HG02884 (cell line): ENCODE measurements around the gene NCOA7.
"Not testable (repeated sequence)": the region's sequence is repeated elsewhere in the genome, so short reads cannot be mapped to it uniquely, and the experiment has no call there.

ENCODE experiments used
- ATAC-seq: cut with Tn5 transposase; IDR thresholded peaks from one replicate; pipeline ENCODE4 v1.9.1; 2021; ENCODE audit warnings: mild to moderate bottlenecking, moderate library complexity; ENCODE audit not compliant: unreplicated experiment

NCOA7 gene

GRCh38 chr6:125943528-125944433 is 153.0 kb downstream of the NCOA7 start:
- ATAC-seq: no peak

DNA sequence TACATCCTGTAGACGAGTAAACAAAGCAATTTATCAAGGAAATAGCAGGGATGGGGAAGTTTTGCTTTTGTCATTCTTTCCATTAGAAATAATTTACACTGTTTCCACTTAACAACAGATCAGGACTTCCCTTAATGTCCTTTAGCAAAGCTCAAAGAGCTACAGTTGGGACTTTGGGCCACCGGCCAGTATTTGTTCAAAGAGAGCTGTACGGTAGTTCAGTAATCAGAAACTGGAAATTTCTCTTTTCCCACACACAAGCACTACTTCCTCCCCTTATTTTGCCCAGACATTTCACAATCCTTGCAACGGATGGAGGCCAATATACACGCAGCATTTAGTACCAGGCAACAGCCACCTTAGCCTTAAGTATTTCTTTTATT is 153.7 kb downstream of the NCOA7 start:
- no peak for ATAC-seq

DNA sequence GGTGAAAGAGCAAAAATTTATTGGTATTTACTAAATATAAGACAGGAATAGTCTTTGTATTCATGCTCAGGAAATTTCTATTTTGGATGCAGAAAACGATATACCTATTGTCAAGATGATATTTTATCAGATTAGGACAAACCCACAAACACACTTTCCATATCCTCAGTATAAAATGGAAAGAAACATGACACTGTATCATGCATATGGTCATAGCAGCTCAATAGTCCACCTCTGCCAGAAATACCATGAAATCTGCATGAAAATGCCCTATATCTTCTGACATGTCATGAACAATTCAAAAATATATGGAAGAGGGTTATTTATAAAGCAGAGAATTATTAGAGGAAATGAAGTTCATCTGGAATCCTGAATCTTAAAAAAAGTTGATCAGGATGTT is 154.1 kb downstream of the NCOA7 start:
- ATAC-seq: no peak

- ATAC-seq: no peak
Measured at GRCh38 chr6:125945378-125946141, 154.8 kb downstream of the NCOA7 start.

- no peak for ATAC-seq
Measured at GRCh38 chr6:125947615-125948014, 156.9 kb downstream of the NCOA7 start.

DNA sequence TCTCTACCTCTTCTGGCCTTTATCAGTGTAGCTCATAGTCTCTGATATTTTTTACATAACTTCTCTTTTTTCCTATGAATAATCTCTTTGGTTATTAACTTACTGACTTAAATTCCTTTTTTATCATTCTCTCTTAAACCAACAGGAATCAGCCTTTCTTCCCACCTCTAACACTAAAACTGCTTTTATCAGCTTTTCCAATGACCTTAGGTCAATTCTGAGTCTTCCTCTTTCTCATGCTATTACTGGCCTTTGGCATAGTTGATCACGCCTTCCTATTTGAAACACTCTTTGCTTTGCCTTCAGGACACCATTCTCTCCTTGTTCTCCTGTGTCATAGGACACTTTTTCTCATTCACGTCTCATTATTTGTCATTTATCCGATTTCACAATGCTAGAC is 157.7 kb downstream of the NCOA7 start:
- ATAC-seq: no peak

DNA sequence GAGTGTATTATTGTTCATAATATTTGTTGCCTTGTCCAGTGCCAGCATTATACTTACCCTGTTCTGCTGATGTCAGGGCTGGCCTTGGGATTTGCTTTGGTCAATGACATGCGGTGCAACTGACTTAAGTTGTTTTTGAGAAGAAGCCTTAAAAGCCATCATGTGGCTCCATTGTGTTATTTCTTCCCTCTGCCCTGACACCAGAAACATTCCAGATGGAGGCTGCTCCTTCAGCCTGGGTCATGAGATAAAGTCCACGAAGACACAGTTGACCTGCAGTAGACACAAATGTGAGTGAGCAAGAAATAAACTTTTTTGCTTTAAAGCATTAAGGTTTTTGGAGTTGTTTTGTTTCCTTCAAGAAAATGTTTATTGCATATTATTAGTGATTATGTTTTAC is 158.3 kb downstream of the NCOA7 start:
- ATAC-seq: no peak

DNA sequence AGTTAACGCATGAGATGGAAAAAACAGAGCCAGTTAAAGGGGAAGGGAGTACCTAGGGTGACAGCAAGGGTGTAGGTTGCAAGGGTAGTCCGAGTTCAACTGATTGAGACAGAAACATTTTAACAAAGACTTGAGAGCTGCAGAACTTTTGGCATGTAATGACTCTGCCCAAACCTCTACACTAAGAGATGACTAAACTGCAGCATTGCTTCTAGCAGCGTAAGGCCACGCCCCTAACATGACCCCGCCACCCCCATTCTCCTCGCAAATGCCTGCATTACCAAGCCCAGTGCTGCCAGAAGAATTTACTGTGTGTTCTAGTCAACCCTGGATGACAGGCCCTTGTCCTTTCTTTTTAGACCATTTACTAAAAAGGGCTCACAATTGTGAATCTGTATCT is 159.5 kb downstream of the NCOA7 start:
- no peak for ATAC-seq

GRCh38 chr6:125950716-125951115 is 160.0 kb downstream of the NCOA7 start:
- ATAC-seq: not testable (repeated sequence)

DNA sequence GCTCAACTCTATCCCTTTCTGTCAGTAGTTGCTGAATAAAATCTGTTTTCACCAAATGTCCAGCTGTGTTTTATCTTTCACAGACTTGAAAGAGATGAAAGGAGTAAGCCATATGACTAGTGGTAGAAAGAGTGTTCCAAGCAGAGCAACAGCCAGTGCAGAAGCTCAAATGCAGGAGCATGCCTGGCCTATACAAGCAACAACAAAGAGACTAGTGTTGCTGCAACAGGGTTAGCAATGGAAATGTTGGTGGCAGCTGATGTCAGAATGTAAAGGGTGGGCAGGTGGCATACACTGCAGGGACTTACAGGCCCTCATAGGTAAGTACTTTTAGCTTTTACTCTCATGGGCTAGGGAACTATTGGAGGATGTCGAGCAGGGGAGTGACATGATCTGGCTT is 160.6 kb downstream of the NCOA7 start:
- ATAC-seq: no peak

- ATAC-seq: no peak
Measured at GRCh38 chr6:125952764-125953501, 162.2 kb downstream of the NCOA7 start.

- ATAC-seq: no peak
Measured at GRCh38 chr6:125953502-125953875, 162.7 kb downstream of the NCOA7 start.

DNA sequence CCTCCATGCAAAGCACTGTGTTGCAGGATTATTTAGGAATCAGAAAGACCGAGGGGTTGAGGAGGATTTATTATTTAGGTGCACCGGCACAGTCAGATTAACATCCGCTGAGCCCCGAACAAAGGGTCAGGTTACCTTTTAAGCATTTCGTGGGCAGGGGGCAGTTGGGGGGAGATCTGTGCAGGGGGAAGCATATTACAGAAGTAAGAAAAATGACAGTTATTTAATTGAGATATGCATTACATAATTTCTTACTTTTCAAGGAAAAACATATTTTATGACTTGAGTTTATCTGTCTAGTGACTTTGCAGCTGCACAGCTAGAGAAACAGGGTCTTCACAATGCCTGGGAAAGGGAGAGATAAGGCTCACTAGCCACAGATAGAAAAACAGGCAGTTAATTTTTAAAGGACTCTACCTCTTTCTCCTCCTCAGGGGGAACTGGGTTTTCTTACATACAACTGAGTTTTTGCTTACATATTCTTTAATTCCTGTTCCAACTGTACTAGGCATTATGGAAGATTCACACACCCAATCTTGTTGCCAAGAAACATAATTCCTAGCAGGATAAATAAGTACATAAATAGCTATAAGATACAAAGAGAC is 164.1 kb downstream of the NCOA7 start:
- ATAC-seq: no peak

GRCh38 chr6:125955973-125956372 is 165.2 kb downstream of the NCOA7 start:
- no peak for ATAC-seq

DNA sequence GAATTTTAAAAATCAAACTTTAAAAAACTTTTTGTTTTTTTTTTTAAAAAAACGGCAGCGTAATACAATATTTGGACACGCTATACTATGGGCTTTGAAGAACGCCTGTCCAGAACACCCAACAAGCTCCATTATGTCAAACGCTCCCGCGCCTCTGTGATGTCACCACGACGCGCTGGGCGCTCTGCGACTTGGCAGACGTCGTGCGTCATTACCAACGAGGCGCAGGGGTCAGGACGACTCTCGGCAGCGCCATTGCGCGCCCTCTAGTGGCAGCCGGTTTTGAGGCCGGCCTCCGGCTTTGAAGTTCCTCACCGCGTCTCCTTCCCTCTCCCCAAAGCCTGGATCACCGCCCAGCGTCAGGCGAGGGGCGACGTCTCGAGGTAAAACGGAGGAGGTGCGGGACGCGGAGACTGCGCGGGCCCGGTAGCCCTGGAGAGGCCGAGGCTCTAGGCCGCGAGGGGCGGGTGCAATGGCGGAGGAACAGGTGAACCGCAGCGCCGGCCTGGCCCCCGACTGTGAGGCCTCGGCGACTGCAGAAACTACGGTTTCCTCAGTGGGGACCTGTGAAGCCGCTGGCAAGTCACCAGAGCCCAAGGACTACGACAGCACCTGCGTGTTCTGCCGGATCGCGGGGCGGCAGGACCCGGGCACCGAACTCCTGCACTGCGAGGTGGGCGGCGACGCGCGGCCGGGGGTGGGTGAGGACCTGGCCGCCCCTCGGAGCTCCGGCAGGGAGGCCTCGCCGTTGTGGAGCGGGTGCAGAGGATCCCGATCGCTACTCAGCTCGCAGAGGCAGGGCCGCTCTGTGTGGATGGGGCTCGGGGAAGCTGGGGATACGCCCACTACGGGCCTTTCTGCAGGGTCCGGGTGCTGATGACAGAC is 166.0 kb downstream of the NCOA7 start, which contains the start of gene HINT3:
TSS of gene HINT3 (plus strand) at position 265 of the 885 bp plus-strand sequence. CDS start at position 473, 208 bp downstream.
- peak; percentile 92 for ATAC-seq

DNA sequence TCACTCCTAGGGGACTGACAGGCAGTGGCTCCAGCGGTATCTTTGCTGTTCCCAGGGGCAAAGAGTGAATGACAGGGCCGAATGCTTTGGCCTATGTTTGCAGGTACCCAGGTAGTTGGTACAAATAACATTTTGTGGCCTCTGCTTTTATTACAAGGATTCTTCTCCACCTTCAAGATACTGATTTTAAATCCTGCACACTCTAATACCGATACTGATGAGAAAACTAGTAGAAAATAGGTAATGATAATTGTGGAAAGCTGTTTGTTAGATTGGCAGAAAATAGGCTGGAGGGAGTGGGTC is 166.6 kb downstream of the NCOA7 start:
- no peak for ATAC-seq

DNA sequence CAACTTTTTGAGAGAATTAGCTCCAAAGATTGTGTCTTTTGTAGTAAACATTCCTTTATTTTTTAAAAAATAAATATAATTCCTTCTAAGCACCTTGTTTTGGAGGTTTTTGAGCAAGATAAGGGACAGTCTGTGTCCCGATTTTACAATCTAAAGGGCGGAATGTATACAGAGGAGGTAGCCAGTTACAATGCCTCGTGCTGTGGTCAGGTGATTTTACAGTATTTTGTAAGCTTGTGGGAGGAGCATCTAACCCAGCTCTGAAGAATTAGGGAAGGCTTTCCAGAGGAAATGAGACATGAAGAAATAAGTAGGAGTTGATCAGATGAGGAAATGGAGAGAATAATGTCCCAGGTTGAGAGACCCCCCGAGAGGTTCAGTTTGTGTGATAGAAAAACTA is 167.1 kb downstream of the NCOA7 start:
- no peak for ATAC-seq

- no peak for ATAC-seq
Measured at GRCh38 chr6:125959041-125959440, 168.3 kb downstream of the NCOA7 start.

DNA sequence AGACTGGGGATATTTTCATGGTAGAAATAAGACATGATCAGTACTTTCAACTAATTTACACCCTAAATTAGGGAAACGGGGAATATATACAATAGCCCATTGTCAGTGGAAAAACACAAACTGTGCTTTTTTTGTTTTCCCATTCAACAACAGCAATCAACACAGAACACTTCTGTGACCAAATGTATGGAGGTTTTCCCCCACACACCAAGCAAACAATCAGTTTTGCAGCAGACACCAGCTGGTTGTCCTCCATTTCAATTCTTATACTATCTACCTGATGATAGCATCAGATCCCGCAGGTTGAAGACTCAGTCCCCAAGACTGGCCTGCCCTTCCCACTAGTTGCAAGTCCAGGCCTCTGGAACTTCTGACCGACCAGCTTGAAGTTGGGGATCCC is 170.4 kb downstream of the NCOA7 start:
- ATAC-seq: no peak

DNA sequence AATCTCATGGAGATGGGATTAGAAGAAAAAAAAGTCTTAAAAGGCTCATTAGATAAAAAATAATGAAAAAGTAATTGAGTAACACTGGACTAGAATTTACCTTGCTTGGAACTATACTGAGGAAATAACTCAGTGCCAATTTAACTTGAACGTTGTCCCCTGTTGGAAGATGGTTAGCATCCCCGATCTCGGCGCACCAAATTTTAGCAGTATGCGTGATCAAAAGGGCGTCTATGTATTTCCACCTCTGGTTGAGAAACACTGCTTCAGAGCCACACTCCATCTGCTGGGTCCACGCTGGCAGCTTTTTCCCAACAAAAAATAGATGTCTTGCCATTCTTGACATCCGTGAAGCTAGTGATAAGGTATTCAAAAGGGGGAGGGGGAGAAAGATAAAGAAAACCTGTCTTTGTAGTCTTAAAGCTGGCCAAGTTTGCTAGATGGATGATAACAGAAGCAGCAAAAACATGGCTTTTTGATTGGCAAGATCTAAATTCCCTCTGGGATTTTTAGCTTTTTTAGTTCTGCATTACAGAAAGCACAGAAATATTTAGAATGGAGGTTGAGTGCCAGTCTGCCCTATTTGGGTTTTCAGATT is 172.2 kb downstream of the NCOA7 start:
- ATAC-seq: no peak
